Endothelial cell of umbilical vein (primary cell): ENCODE data around the gene ZHX3.

Experiments used
- JUN ChIP-seq: IDR thresholded peaks from 2 replicates; pipeline ENCODE4 v1.6.1; 2011; ENCODE audit warnings: borderline replicate concordance, low read depth; ENCODE audit not compliant: insufficient read length, insufficient read depth
- POLR2A ChIP-seq: IDR thresholded peaks from 2 replicates; pipeline ENCODE4 v1.6.1; 2012; ENCODE audit warnings: low read depth, mild to moderate bottlenecking, control low read depth, low read length
- POLR2AphosphoS5 ChIP-seq: IDR thresholded peaks from 2 replicates; pipeline ENCODE4 v1.6.1; 2012; ENCODE audit warnings: low read depth, mild to moderate bottlenecking, control low read depth, low read length, moderate library complexity; ENCODE audit not compliant: insufficient read depth
- TF ChIP-seq, protein P1 (sequence below), 2 donors: IDR thresholded peaks; 1 replicate in 1 of 2; 2 replicates in 1 of 2; pipeline ENCODE4 v1.5.1; 2011; ENCODE audit warnings: low read length in 2 of 2, mild to moderate bottlenecking in 2 of 2, moderate library complexity in 2 of 2, control low read depth in 1 of 2, inconsistent platforms in 1 of 2, low read depth in 1 of 2; ENCODE audit not compliant: insufficient read depth in 1 of 2; ENCODE audit errors: extremely low read depth in 1 of 2

DNA sequence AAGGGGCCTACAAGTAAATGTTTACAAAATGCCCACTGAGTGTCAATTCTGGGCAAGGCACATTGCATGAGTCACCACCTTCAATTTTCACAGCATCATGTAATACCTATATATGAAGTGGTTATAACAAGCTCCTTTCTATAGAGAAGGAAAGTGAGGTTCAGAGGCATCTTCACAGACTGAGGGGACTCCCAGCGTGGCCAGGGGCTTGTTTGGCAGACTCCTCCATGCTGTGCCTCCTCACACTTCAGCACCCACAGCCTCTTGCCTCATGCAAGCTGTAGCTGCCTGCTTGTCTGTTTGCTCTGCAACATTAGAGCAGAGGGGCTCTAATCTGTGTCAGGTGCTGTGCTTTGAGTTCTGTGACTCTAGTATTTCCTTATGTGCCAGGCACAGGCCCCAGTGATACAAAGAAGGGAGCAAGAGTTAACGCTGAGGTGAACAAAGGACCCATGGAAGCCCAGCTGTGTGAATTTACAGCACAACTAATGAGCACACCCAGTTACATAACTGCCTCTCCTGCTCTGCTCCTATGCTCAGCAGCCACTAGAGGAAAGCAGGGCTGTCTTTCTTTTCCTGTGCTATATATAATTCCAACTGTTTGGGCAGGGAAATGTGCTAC is 72.3 kb downstream of the ZHX3 start:
- TF ChIP-seq, protein P1, sequence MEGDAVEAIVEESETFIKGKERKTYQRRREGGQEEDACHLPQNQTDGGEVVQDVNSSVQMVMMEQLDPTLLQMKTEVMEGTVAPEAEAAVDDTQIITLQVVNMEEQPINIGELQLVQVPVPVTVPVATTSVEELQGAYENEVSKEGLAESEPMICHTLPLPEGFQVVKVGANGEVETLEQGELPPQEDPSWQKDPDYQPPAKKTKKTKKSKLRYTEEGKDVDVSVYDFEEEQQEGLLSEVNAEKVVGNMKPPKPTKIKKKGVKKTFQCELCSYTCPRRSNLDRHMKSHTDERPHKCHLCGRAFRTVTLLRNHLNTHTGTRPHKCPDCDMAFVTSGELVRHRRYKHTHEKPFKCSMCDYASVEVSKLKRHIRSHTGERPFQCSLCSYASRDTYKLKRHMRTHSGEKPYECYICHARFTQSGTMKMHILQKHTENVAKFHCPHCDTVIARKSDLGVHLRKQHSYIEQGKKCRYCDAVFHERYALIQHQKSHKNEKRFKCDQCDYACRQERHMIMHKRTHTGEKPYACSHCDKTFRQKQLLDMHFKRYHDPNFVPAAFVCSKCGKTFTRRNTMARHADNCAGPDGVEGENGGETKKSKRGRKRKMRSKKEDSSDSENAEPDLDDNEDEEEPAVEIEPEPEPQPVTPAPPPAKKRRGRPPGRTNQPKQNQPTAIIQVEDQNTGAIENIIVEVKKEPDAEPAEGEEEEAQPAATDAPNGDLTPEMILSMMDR (IDR thresholded peaks at IDR 0.05; ENCODE audit: extremely low read depth in 1 of 2, insufficient read depth in 1 of 2, low read depth in 1 of 2, low read length in 2 of 2): peak in 1 of 2 donors; percentile 17
- TF ChIP-seq POLR2A (no peak), POLR2AphosphoS5 (no peak), JUN (peak; percentile 47)
